NCI-H2227 (cell line): ENCODE data around the gene CERS6.
A peak's percentile ranks its signal among the peaks of the same experiment; 100 is the strongest.
"Not testable (repeated sequence)": the region's sequence is repeated elsewhere in the genome, so short reads cannot be mapped to it uniquely, and the experiment has no call there.

Experiments
- DNase-seq: peaks from one replicate; lab custom pipeline; 2025; ENCODE audit not compliant: unreplicated experiment; lab: John Stamatoyannopoulos, UW

CERS6 gene

GRCh38 chr2:168466834-168467565 lies 10.9 kb downstream of the CERS6 start:
- no peak for DNase-seq

DNA sequence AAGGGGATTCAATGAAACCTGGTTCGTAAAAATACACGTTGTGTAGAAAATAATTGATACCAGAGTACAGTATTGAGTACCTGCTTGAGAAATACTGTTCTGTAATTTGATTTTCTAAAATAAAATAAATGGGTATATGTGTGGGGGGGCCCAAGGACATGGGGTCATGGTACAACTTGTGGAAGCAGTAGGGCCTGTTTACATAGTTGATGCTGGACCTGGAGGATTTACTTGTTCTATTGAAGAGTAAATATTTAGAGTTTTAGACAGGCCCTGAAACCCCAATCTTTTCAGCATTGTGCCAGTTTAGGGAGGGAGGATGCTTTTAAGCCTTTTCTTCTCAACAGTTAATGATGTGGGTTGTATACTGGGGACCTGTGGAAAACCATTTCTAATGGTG lies 11.7 kb downstream of the CERS6 start:
- DNase-seq, result no peak

GRCh38 chr2:168468354-168468753 lies 12.3 kb downstream of the CERS6 start:
- no peak for DNase-seq

DNA sequence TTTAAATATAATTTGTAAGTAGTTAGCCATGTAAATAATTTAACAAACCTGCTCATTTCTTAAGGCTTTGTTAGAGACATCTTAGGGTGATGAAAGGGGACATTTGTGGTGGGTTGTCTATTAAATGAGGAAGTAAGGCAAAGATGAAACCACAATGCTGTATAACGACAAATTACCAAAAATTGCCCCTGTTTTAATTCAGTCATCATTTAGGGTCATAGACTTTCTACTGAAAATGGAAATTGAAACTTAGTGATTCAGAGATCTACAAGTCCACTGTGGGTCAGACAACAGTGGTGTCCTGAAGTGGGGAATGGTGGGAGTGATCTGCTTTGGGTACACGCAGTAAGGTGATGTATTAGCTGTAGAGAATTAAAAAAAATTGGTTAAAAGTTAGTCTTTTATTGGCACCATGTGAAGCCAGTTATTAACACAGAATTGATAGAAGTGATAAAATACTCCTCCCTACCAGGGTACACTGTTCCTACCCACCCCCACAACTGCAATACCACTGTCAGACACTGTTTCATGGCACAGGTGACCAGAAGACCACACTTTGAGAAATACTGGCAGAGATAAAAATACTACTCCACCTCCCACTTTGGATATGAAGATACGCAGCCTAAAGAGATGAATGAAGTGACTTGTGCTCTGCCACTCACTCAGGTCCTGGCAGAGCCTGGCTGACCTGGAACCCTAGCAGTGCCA lies 13.4 kb downstream of the CERS6 start:
- DNase-seq, result no peak

- DNase-seq, result peak; percentile 15
These were observed 14.5 kb downstream of the CERS6 start for GRCh38 chr2:168470320-168471162.

DNA sequence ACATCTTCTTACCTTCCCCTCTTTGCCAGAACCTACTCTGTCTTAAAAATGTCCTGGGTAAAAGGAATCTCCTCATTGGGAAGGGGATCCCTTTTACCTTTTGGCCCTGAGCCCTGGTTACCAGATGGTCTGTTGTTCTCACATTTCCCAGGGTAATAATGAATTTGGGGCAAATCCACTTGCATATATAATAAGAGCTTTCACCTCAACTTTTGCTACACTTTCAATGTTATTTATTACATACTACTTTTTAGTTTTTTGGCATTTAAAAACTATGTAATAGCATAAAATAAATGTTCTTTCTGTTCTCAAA lies 15.0 kb downstream of the CERS6 start:
- DNase-seq, result no peak

DNA sequence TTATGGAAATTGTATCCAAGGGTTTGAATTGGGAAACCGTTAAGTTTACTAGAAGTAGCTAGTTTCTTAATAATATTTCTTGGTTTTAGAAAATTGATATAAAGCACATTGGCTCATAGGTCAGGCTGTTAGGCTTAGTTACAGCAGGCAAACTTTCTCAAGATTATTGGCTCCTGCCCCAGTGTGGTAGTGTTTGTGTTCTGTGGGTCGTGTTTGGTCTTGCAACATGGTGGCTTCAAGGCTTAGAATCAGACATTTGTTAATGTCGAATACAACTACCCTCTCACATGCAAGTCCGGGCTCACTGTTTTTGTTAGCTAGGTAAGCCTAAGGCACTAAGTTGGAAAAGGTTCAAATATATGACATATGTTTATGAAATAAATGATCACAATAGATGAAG lies 19.6 kb downstream of the CERS6 start:
- no peak for DNase-seq

- DNase-seq, result no peak
These were observed 22.1 kb downstream of the CERS6 start for GRCh38 chr2:168478206-168478605.

- no peak for DNase-seq
These were observed 24.3 kb downstream of the CERS6 start for GRCh38 chr2:168480356-168480755.

GRCh38 chr2:168480825-168481585 lies 24.9 kb downstream of the CERS6 start:
- DNase-seq, result no peak

- DNase-seq, result no peak
These were observed 26.2 kb downstream of the CERS6 start for GRCh38 chr2:168482269-168482668.

DNA sequence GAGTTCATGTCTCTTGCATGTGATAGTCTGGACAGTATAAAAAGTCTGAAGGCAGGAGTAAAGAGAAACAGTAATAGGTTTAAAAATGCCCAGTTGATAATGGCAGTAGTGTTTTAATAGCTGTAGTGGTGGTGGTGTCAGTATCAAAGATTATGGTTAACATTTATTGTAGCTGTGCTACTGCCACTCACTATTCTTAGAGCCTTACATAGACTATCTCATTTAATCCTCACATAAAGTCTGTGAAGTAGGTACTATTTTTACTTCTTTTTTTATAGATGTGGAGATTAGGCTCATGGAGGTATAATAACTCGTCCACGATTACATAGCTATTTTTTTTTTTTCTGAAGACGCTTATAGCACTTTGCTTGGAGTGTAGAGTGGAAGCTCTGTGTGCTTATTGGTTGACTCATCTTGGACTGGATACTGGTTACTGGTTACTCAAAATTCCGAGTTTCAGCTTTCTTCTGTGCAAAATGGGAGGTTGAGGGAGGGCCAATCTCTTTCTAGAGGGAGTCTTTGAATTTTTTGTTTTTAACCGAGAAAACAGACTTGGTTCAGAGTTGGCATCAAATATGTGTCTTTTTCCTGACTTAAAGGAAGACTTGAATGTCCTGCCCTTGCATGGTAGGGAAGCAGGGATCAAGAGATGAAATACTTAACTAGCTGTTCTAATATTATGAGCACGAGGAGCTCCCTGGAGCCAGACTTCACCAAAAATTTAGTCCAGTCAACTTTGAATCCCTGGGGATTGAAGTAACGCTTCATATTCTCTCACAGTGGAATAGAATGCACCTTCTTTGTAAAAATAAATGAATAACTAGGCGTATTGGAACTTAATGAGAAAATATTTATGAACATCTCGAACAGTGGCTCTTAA lies 27.1 kb downstream of the CERS6 start:
- no peak for DNase-seq

GRCh38 chr2:168486477-168486876 lies 30.4 kb downstream of the CERS6 start:
- DNase-seq, result no peak

GRCh38 chr2:168490015-168490874 lies 34.2 kb downstream of the CERS6 start:
- no peak for DNase-seq

DNA sequence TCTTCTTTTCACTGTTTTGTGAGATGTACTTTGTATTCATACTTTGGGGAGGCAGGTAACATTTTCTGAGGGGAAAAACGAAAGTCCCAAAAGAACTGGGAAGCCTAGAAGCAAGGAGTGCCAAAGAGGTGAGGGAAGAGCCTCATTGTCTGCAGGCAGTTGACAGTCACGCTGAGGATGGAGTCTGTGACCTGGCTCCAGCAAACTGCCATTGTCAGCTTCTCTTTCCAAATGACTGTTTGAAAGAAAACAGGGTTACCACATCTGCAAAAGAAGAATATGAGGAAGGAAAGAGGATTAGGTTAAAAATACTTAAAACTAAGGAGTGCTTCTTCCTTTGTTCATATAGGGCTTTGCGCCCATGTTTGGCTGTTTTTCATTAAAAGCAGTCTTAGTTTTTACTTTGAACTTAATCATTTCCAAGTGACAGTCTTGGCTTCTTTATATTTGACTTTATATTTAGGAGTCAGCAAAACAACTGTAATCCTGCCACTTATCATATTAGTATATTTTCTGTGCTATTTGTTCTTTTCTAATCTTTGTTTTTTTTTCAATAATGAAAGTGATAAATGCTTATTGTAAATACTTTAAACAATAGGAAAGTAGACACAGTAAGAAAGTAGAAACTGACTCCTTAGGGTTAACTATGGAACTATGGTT lies 35.0 kb downstream of the CERS6 start:
- no peak for DNase-seq

- DNase-seq, result not testable (repeated sequence)
These were observed 35.7 kb downstream of the CERS6 start for GRCh38 chr2:168491728-168492127.

DNA sequence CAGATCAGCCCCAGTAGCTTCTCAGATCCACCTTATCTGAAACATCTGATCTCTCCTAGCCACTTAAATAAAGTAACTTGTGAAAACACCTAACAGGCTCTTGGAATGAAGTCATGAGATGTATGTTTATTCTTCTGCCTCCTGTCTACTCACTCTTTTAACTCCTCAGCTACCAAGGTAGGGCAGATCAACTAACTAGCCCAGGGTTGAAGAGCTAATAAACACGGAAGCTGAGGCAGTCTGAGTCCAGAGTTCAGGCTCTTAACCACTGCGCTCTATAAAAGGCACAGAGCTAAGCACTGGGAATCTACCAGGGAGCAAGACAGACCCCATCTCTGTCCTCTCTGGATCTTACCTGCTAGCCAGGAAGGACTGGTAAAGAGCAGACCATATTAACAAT lies 37.1 kb downstream of the CERS6 start:
- not testable (repeated sequence) for DNase-seq

DNA sequence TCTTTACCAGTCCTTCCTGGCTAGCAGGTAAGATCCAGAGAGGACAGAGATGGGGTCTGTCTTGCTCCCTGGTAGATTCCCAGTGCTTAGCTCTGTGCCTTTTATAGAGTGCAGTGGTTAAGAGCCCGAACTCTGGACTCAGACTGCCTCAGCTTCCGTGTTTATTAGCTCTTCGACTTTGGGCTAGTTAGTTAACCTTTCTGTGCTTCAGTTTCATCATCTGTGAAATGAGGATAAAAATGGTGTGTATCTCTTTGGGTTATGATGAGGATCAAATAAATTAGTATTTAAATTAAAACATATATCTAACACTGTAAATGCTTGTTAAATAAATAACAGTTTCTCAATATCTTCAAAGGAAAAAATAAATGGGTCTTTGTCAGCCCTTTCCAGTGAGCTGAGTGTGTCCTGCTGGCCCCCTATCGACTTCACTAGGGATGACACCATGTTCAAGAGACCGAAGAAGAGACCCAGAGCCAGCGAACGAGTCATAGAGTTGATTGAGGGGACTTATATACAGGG lies 38.2 kb downstream of the CERS6 start:
- DNase-seq, result no peak

DNA sequence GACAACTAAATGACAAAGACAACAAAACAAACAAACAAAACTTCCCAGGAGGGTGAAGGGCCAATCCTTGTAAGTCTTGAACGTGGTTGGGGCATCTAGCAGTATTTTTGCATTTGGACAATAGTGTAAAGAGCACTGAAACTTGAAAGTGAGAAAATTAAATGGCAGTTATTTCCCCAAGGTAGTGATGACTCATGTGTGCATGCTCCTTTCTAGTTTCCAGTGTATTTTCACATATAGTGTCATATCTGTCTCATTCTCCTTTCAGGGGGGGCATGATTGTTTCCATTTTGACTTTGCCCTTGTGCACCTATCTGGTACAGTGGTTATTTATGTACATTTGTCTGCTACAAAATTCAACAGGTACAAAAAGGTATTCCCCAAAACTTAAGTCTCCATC lies 39.5 kb downstream of the CERS6 start:
- no peak for DNase-seq
